CD4-positive, alpha-beta T cell treated with Interleukin-1 beta for 1 hour (primary cell): ENCODE data around the gene TCF4.
A peak's percentile ranks its signal among the peaks of the same experiment; 100 is the strongest.

Source experiments
- DNase-seq, 2 donors: peaks; one replicate each; pipeline ENCODE4 v3.0.0-alpha.2; 2020 to 2022

The TCF4 gene

DNA sequence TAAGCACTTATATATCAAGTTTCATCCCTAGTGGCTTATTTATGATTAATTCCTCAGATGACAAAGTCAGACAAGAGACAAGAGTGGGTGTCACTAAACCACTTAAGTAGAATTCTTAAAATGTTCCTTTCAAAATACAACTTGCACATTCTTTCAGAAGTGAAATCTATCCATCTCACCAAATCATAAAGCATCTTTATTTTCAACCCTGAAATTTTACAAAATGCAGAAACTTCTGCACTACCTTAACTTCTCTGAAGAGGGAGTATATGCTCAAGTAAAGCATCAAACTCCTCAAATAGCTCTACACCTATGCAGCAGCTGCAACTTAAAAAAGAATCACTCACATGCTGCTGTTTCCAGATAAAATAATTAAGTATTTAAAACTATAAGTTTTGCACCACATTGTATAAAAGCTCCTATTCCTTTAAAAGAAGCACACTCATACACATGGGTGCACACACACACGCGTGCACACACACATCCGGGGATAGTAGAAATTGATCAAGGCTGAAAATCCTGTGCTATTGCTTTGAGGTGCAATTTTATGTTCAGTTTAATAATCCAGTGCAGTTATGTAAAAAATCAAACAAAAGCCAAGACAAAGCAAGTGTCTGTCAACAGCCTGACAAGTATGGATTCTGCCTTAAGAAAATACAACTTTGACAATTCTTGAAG lies 244.5 kb downstream of the TCF4 start:
- no peak for DNase-seq

DNA sequence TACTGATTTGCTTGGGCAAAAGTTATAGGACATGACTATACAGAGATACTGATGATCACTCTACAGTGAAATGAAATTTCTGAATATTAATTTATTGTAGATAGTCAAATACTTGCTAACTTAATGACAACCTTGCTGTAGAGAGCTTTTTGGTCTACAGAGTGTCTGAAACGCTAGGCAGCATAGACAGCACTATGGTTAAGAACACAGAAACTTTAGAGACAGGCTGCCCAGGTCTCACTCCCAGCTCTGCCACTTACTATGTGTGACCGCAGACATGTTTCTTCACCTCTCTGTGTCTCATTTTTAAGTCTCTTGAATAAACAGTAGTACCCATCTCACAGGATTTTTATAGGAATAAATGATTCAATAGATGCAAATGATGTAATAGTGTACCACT lies 247.0 kb downstream of the TCF4 start:
- DNase-seq = no peak

DNA sequence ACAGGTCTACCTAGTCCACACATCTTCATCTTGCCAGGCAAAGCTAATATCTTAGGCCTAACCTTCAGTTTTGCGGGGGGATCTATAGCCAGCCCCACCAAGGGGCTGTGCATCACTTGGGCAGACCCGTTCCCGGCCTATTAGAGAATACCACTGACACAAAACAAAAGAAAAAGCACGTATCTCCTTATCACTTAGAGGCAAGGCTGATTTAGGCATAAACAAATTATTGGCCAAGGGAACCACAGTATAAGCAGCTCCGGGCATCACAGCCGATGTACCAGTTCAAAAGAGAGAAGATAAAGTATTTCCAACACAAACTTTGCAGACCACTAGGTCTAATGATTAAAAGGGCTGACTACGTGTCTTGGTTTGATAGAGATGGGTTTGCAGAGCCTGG lies 248.0 kb downstream of the TCF4 start:
- no peak for DNase-seq

DNA sequence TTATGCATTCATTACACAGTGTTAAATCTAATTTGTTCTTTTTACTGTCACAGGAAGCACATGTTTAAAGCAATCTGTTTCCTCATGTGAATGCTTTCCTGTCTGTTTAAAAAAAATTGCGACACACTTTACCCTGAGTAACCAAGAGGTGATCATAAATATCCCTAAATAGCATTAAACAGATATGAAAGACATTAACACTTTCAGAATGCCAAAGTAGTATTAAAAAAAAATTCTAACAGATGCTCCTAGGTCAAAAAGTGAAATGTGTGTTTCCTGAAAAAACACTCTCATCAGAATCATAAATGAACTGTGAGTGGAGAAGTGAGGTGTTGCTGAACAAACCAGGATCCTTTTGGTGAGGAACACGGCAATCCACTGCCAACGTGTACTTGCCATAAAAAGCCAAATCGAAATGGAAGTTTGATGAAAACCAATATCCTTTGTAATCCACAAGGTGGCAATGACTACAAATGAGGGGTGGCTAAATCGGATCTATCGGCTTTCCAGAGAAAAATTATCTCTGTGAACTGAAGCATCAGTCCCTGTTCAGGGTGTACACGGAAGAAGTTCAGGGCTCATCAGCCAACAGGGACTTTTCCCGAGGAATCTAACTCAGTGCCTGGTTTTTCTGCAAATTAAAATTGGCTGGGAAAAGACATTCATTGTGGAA lies 248.9 kb downstream of the TCF4 start:
- no peak for DNase-seq

DNA sequence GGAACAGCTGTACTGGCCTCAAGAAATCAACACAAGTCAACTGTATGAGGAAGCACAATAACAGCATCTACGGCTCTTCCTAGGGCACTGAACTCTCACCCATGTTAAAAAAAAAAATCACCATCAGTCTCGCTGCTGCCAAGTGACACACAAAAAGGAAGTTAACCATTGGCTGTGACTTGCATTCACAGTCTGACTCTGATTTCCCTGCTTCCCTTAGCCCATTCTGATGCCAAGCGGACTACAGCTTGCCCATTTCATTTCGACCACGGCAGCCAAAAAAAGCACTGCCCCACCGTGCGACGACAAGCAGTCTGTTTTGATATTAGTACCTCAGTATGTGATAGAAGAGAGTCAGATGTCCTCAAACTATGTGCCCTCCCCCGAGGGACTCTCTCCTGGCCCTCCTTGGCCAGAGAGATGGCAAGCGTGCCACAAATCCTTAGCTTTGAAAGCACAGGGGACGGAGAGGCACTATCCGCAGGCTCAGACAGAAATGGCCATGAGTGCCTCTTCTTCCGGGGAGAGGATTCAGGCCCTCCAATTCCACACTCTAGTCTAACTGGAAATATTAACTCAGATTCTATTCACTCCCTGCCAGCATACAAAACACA lies 250.0 kb downstream of the TCF4 start:
- no peak for DNase-seq

- no peak for DNase-seq
Measured at GRCh38 chr18:55337138-55337537, 250.9 kb downstream of the TCF4 start.

GRCh38 chr18:55336438-55337100 lies 251.4 kb downstream of the TCF4 start:
- no peak for DNase-seq

GRCh38 chr18:55334875-55335274 lies 253.1 kb downstream of the TCF4 start:
- DNase-seq = no peak

DNA sequence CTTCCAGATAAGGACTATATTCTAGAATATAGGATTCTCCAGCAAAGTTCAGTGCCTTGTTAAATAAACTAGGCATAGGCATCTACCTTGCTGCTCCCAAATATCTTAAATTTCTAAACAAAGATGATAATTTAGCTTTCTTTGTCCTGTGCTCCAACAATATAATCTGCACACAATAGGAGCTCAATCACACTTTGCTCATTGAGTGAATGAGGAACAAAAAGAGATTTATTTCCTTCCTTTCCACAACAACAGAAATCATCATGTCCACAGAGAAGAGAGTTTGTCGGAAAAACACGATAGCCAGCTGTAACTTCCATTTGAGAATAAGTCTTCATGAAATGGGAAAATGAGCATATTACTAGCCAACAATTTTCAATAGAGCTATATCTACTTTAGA lies 256.7 kb downstream of the TCF4 start:
- DNase-seq = no peak

GRCh38 chr18:55328301-55328700 lies 259.7 kb downstream of the TCF4 start:
- DNase-seq = no peak

GRCh38 chr18:55327454-55327853 lies 260.5 kb downstream of the TCF4 start:
- no peak for DNase-seq

- no peak for DNase-seq
Measured at GRCh38 chr18:55326134-55326533, 261.9 kb downstream of the TCF4 start.

DNA sequence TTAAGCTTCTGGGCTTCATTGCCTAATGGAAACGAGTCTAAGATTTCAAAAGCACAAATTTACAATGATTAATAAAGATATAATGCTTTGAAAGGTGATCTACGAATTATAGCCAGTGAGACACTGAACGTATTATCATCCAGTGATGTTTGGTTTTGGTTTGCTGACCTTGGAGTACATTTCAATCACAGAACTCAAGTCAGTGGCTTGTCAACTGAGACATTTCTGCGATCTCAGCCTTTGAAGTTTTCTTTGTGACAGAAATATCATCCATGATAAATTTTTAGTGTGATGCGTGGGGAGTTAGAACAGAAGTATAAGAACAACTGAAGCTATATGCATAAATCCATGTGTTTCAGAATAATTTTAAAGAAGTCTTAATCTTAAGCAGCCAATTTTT lies 263.8 kb downstream of the TCF4 start:
- no peak for DNase-seq

- DNase-seq = no peak
Measured at GRCh38 chr18:55323051-55323994, 264.7 kb downstream of the TCF4 start.

- peak; percentile 2 to 53 for DNase-seq
Measured at GRCh38 chr18:55322178-55322735, 265.7 kb downstream of the TCF4 start.

DNA sequence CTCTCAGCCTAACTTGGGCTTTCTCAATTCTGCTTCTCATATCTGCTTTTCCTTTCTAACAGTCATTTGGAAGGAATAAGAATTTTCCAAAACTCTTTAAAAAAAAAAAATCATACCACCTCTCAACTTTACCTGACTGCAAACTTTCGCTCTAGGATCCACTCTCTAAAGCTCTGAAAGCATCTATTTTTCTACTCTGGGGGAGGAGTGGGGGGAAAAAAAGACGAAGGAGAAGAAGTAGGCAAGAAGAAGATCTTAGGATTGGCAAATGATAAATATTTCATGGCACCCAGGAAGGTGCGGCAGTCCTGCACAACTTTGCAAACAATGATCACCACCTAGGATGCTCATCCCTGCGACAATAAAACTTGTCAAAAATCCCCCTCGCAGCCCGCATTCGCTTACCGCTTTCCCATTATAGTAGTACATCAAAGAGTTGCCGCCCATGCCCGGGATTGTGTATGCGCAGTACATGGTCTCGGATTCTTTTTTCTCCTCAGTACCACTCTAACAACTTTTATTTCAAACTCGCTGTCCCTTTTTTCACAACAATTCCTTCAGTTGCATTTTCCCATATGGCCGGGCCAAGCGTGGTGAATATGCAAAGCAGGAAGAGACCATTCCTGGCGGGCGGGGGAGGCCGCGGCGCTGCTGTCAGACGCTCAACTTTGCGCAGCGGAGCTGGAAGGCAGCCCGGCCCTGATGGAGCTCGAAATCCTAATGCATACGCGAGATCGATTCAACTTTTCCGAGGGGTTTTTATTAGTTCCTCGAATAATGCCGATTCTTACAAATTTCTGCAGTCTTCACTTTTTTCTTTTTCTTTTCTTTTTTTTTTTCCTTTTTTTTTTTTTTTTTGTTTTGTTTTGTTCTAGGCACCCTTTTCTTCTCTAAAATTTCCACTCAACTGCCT lies 266.5 kb downstream of the TCF4 start:
- peak; percentile 4 to 73 for DNase-seq

- no peak for DNase-seq
Measured at GRCh38 chr18:55320424-55321264, 267.3 kb downstream of the TCF4 start.

- no peak for DNase-seq
Measured at GRCh38 chr18:55319459-55320193, 268.4 kb downstream of the TCF4 start.

DNA sequence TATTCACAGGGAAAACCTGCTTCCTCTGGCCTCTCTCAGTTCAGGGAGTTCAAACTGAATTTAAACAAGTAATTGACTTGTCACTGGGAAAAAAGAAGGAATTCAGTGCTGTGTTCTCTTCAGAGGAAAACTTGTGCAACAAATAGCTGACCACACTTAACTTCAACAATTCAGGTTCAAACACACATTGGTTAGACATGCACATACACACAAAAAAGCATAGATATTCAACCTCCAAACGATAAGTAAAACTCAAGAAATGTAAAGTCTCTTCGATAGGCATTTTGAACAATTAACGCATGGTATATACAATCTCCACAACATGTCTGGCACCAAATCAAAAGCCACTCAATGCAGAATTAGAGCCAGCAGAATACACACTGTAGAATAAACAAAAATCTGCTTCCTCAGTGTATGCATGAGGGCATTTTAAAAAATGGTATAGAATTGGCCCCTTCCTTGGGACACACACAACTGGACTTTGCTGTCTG lies 269.0 kb downstream of the TCF4 start:
- no peak for DNase-seq
